Neuron (in vitro differentiated cells): Measurements from ENCODE around the gene EGLN2.
A peak's percentile ranks its signal among the peaks of the same experiment; 100 is the strongest.
"Not testable (repeated sequence)": the region's sequence is repeated elsewhere in the genome, so short reads cannot be mapped to it uniquely, and the experiment has no call there.

Experiments
- H2AFZ ChIP-seq: one replicate; pipeline ENCODE4 v1.6.1; 2013; ENCODE audit warnings: low read depth, mild to moderate bottlenecking, inconsistent platforms, low read length, moderate library complexity
- H3K27me3 ChIP-seq: one replicate; pipeline ENCODE4 v1.6.1; 2013; ENCODE audit warnings: low read length; ENCODE audit not compliant: insufficient read depth
- H3K36me3 ChIP-seq: one replicate; pipeline ENCODE4 v1.6.1; 2013; ENCODE audit warnings: low read length; ENCODE audit not compliant: insufficient read depth
- H3K4me1 ChIP-seq: one replicate; pipeline ENCODE4 v1.6.1; 2013; ENCODE audit warnings: low read length; ENCODE audit not compliant: insufficient read depth
- H3K4me3 ChIP-seq: 2 replicates; pipeline ENCODE4 v1.5.1; 2013; ENCODE audit warnings: mild to moderate bottlenecking, low read length, moderate library complexity
- H3K9me3 ChIP-seq: one replicate; pipeline ENCODE4 v1.6.1; 2013; ENCODE audit warnings: low read length

The EGLN2 gene

DNA sequence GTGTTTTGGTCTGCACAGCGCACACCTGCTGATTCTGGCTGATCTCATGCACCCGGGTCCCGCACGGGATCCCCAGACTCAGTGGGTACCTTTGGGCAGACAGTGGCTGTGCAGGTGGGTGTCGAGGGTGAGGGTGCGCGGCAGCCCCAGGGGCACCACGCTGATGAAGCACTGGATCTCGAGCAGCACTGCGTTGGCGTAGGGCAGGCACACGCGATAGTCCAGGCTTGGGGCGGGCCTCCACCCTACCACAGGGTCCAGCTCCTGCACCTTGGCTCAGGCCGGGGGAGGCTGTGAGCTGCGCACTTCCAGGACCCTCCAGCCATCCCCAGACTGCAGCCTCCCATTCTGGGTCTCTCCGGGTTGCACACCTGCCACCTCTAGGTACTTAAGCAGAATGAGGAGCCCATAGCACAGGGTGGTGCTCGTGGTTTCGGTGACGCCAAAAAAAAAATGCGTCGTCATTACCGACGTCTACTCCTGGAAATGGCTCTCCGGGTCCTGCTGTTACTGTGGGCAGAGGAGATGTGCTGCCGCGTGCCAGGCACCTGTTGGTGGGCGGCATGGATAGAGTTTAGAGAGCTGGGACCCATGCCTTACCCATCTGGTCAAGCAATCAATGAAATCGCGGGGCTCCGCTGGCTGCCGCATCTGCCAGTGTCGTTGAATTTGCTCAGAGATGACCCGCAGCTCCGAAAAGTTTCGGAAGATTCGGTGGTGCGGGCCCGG lies 10.5 kb downstream of the EGLN2 start:
- H3K36me3 ChIP-seq = peaks cover 30% of the 10 kb centered on the region
- H3K4me1 ChIP-seq = peaks cover 28% of the 10 kb centered on the region

DNA sequence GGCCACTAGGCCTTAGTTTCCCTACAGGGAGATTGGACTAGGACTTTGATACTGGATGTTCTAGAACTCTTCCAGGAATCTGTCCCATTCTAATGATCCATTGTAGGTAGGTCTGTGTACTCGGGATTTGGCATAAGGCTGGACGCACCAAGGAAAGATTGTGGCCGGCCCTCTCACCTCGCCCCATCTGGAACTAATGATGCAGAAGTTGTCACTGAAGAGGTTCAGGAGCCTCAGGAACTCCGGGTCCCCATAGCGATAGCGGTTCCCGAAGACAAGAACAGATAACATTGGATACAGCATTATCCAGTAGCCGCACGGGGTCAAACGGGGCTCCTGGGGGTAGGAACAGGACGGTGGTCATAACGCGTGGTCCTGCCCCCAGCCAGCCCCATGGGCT lies 11.2 kb downstream of the EGLN2 start:
- peaks cover 27% of the 10 kb centered on the region for H3K36me3 ChIP-seq
- H2AFZ ChIP-seq = no peak overlapping the region
- H3K4me3 ChIP-seq = no peak overlapping the region
- H3K9me3 ChIP-seq = no peaks in the 10 kb centered on the region
- no peaks in the 10 kb centered on the region for H3K27me3 ChIP-seq
- peaks cover 23% of the 10 kb centered on the region for H3K4me1 ChIP-seq

More for the DNA sequence above, 10.5 kb downstream of the EGLN2 start:
- Histone ChIP-seq H2AFZ (no peak overlapping the region), H3K27me3 (no peaks in the 10 kb centered on the region), H3K4me3 (no peak overlapping the region), H3K9me3 (no peaks in the 10 kb centered on the region)

DNA sequence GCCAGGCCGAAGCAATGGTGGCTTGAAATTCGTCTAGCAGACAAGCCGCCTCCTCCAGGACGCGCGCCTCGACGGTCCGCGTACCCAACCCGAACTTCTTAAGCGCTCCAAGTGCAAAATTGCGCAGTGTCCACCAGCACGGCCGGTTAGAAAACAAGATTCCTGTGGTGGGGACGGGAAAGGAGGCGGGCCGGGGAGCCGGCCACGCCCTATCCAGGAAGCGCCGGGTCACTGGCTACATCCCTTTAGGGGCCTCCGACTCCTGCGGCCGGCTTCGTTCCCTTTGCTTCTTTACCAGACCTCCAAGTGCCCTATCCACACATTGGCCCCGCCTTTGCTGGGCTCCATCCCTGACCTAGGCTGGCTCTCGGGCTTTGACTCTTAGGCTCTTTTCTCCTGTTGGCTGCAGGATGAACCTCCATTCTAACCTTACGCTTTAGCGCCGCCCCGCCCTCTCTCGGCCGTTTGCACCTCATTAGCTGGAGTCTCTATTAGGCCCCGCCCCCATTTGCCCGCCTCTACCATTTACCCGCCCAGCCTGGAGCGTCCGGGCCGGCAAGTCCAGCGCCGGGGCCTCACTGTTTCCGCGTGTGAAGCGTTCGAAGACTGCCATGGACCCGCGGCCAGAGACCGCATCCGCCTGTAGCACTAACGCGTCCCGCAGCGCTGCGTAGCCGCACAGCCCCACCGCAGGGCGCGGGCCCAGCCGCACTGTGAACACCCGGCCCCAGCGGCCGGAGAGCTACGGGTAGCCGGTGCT lies 11.8 kb downstream of the EGLN2 start:
- Histone ChIP-seq H3K4me1 (peaks cover 17% of the 10 kb centered on the region), H3K36me3 (peaks cover 24% of the 10 kb centered on the region), H3K4me3 (peak overlapping the region; percentile 32)
- not testable (repeated sequence) for H3K27me3 ChIP-seq, H2AFZ ChIP-seq, H3K9me3 ChIP-seq

DNA sequence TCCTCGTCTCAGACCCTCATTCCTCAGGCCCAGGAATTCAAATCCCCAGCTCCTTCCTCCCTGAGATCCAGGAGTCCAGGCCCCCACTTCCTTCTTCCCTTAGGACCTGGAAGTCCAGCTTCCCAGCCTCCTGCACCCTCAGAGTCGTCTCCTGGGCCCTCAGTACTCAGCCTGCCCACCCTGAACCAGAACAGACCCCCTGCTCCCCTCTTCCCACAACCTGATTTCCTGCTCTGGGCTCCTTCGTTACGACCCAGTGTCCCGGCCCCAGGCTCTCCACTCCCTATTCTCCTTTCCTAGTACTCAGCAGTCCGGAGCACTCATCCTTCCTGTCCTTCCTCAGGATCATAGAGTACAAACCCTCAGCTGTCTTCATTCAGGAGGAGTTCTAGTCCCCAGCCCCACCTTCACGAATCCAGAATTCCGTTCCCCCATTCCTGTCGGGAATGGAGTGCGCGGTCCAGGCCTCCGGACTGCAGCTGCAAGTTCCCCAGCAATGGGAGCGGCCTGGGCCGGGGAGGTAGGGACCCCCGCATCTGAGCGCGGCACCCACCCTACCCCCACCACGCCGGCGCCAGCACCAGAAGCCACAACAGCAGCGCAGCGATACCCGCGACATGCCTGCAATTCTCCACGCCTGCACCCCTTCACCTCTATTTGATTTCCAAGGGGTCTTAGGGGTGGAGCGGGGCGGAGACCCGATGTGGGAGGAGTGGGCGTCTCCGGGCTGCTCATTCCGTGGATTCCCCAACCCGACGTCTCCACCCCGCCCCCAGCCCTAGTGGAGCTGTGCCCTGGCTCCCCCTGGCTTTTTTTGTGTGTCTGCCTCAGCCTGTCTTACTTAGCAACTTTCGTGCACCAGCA lies 12.7 kb downstream of the EGLN2 start:
- Histone ChIP-seq H3K4me1 (peaks cover 10% of the 10 kb centered on the region), H3K4me3 (peak overlapping the region; percentile 18), H3K27me3 (no peaks in the 10 kb centered on the region), H2AFZ (no peak overlapping the region), H3K9me3 (no peaks in the 10 kb centered on the region), H3K36me3 (peaks cover 24% of the 10 kb centered on the region)

DNA sequence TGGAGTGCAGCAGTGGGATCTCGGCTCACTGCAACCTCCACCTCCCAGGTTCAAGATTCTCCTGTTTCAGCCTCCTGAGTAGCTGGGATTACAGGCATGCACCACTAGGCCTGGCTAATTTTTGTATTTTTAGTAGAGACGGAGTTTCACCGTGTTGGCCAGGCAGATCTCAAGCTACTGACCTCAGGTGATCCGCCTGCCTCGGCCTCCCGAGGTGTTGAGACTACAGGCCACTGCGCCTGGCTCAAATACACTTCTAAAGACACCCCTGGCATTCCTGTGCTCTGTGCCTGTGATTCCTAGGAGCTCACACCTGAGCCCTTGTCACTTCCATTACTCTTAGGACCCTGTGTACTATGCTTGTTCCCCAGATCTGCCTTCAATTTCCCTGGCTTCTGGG lies 13.6 kb downstream of the EGLN2 start:
- not testable (repeated sequence) for H3K27me3 ChIP-seq

DNA sequence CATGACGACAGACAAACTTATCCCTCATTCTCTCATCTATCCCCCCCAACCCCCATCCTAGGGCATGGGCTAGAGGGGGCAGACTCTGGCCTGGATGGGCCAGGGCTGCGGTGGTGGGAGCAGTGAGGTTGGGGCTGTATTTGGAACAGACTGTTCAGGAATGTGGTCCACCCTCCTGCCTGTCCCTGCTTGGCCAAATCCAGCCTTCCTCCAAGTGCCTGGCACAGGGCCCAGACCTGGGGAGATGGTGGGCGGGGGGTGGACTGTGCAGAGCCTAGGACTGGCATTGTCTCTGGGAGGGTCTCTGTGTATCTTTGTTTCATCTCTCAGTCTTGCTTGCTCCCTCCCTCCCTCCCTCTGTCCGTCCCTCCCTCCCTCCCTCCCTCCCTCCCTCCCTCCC lies 14.2 kb downstream of the EGLN2 start:
- Histone ChIP-seq H3K4me3 (no peak overlapping the region), H3K4me1 (peaks cover 3% of the 10 kb centered on the region), H2AFZ (no peak overlapping the region), H3K36me3 (peaks cover 13% of the 10 kb centered on the region), H3K27me3 (no peaks in the 10 kb centered on the region), H3K9me3 (no peaks in the 10 kb centered on the region)

More for the DNA sequence above, 13.6 kb downstream of the EGLN2 start:
- H3K36me3 ChIP-seq = peaks cover 19% of the 10 kb centered on the region
- H2AFZ ChIP-seq, H3K4me1 ChIP-seq, H3K9me3 ChIP-seq, H3K4me3 ChIP-seq: not testable (repeated sequence)

DNA sequence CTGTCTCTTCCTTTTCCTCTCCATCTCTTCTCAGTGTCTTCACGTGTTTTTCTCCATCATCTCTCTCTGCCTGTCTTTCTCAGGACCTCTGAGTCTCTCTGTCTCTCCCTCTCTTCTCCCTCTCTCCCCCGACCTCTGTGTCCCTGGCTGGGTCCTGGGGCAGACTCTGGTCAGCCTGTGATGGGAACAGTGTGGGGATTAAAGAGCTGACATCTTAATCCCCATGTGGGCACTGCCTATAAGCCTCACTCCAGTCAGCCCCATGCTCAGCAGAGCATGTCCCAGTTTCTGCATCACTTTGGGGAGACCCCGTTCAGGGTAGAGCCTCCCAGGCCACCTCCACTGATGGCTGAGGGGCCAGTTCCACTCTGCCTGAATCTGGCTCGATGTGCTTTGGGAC lies 16.2 kb downstream of the EGLN2 start:
- Histone ChIP-seq H3K27me3 (no peaks in the 10 kb centered on the region), H2AFZ (no peak overlapping the region), H3K4me3 (no peak overlapping the region), H3K36me3 (no peaks in the 10 kb centered on the region), H3K9me3 (no peaks in the 10 kb centered on the region), H3K4me1 (peaks cover 3% of the 10 kb centered on the region)

DNA sequence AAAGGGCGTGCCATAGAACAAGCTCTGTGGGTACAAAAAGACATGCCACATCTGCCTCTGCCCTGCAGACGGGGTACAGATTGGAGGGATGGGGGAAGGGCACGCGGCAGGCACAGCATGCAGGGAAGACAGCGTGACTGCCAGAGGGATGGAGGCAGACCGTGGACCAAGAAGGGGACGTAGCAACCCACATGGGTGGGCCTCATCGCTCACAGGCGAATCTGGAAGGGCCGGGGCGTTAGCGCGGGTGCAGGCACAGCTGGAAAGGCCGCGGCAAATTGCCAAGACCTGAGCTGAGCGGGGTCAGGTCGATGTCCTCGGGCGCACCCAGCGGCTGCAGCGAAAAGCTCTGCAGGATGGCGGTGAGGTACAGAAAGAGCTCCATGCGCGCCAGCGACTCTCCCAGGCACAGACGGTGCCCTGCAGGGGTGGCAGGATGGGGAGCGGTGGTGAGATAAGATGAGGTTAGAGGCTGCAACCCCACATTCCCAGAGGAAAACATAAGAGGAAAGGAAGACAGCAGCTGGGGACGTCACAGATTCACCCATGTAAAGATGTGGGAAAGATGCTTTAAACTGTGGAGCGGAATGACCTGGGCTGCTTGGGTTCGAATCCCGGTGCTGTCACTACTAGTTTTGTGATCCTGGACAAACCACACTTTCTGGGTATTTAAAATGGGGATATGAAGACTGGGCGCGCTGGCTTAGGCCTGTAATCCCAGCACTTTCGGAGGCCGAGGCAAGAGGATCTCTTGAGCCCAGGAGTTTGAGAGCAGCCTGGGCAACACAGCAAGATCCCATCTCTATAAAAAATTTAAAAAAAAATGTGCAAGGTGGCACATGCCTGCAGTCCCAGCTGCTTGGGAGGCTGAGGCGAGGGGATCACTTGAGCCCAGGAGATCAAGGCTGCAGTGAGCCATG lies 19.7 kb downstream of the EGLN2 start:
- H3K4me3 ChIP-seq = peak overlapping the region; percentile 44
- H3K9me3 ChIP-seq, H2AFZ ChIP-seq, H3K36me3 ChIP-seq, H3K27me3 ChIP-seq, H3K4me1 ChIP-seq: not testable (repeated sequence)

DNA sequence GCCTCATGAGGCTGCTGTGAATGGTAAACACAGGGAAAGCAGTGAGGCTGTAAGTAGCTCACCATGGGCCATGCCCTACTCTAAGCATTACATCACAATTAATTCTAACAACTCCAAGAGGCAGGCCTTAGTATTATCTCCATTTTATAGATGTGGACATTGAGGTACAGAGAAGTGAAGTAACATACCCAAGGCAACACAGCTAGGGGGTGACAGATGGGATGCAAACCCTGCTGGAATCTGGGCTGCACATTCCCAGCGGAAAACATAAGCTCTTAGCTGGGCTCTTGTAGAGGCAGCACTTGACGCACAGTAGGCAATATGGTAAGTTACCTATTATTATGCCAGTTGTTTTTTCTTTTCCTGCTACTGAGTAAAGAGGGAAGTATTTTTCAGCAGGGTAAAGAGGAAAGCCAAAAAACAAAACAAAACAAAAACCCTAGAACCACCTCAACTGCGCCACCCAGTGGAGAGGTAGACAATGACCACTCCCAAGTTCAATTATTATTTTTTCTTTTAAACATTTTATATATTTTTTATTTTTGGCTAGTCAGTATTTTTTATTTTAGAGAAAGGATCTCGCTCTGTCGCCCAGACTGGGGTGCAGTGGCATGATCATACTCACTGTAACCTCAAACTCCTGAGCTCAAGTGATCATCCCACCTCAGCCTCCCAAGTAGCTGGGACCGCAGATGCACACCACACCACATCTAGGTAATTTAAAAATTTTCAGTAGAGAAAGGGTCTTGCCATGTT lies 20.7 kb downstream of the EGLN2 start:
- not testable (repeated sequence) for H2AFZ ChIP-seq, H3K4me1 ChIP-seq, H3K9me3 ChIP-seq, H3K27me3 ChIP-seq, H3K4me3 ChIP-seq, H3K36me3 ChIP-seq

DNA sequence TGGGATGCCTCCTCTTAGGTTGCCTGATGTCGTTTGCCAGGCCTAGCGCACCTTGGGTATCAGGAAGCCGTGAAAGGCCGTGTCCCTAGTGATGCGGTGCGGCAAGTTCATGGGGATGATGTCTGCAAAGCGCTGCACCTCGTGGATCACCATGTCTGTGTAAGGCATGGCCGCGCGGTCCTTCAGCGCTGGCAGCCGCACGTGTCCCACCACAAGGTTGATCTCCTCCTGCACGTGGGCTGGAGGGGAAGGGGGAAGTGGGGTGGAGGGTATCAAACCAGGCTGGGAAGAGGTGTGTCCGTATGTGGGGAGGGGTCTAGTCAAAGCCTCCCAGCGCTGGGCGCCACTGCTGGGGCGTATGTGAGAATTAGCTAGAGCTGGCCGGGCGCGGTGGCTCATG lies 23.2 kb downstream of the EGLN2 start:
- Histone ChIP-seq H3K9me3 (no peaks in the 10 kb centered on the region), H3K4me3 (no peak overlapping the region), H3K27me3 (no peaks in the 10 kb centered on the region), H2AFZ (no peak overlapping the region), H3K4me1 (no peaks in the 10 kb centered on the region), H3K36me3 (peaks cover 6% of the 10 kb centered on the region)

DNA sequence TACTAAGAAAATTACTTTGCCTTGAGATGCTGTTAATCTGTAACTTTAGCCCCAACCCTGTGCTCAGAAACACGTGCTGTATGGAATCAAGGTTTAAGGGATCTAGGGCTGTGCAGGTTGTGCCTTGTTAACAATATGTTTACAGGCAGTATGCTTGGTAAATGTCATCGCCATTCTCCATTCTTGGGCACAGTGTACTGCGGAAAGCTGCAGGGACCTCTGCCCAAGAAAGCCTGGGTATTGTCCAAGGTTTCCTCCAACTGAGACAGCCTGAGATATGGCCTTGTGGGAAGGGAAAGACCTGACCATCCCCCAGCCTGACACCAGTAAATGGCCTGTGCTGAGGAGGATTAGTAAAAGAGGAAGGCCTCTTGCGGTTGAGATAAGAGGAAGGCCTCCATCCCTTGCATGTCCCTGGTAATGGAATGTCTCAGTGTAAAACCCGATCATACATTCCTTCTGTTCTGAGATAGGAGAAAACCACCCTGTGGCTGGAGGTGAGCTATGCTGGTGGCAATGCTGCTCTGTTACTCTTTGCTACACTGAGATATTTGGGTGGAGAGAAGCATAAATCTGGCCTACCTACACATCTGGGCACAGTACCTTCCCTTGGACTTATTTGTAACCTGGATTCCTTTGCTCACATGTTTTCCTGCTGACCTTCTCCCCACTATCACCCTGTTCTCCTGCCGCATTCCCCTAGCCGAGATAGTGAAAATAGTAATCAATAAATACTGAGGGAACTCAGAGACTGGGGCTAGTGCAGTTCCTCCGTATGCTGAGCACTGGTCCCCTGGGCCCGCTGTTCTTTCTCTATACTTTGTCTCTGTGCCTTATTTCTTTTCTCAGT lies 23.9 kb downstream of the EGLN2 start:
- not testable (repeated sequence) for H3K9me3 ChIP-seq, H3K4me1 ChIP-seq, H3K27me3 ChIP-seq, H3K4me3 ChIP-seq, H2AFZ ChIP-seq
- H3K36me3 ChIP-seq = peaks cover 11% of the 10 kb centered on the region
